ENCODE measurements around the gene CDK6. TPM values are rescaled to one million over a fixed set of nuclear protein-coding genes. Genes with fewer than 3 reads are reported as not detected.

CDK6 gene
- total and polyA plus RNA-seq, 2 of the 8 experiments (the other 6 are each of a cell fraction or from before 2014, with no cell fraction given): 5.9 to 18.9 TPM

GRCh38 chr7:92740134-92740533, 96.2 kb downstream of the CDK6 start (continued):
- TF ChIP-seq USF2 (IDR thresholded peaks at IDR 0.05; ENCODE audit: low read length) (no peak), SIRT6 (IDR thresholded peaks at IDR 0.05; ENCODE audit: low read length) (no peak), SUZ12 (IDR thresholded peaks at IDR 0.05; ENCODE audit: low read length) (no peak), PHF8 (conservative IDR thresholded peaks at IDR 0.05; ENCODE audit: low read depth, low read length) (no peak), KDM1A (IDR thresholded peaks at IDR 0.05; ENCODE audit: borderline replicate concordance, low read length) (no peak)

Data from H1 (cell line).